GM23338 (cell line): Measurements from ENCODE around the gene LAMTOR1. TPM values are rescaled to one million over a fixed set of nuclear protein-coding genes. Genes with fewer than 3 reads are reported as not detected.

ENCODE experiments used
- ATAC-seq: fragments of 200-7000 bp; cut with Tn5 transposase; 3 replicates; pipeline ENCODE4 v1.9.1; 2020
- DNase-seq: peaks from one replicate; pipeline ENCODE4 v3.0.0-alpha.2; 2015; ENCODE audit warnings: low spot score
- H2AFZ ChIP-seq: fragments of 200-600 bp; sonication (generic); 2 replicates; pipeline ENCODE4 v1.8.0; 2016; ENCODE audit warnings: antibody characterized with exemption, mild to moderate bottlenecking, moderate library complexity
- H3F3A ChIP-seq: fragments of 200-600 bp; sonication (generic); replicated peaks from 2 replicates; pipeline ENCODE4 v1.8.0; 2017; ENCODE audit warnings: antibody characterized with exemption, mixed run types, low read depth
- H3K27ac ChIP-seq: fragments of 200-600 bp; sonication (generic); 2 replicates; pipeline ENCODE4 v1.6.1; 2016; ENCODE audit warnings: low read depth
- H3K27me3 ChIP-seq: fragments of 200-600 bp; sonication (generic); 2 replicates; pipeline ENCODE4 v1.8.0; 2016; ENCODE audit warnings: mild to moderate bottlenecking, mixed run types, moderate library complexity; ENCODE audit not compliant: insufficient read depth
- H3K36me3 ChIP-seq: fragments of 200-600 bp; sonication (generic); 2 replicates; pipeline ENCODE4 v1.8.0; 2016; ENCODE audit warnings: mild to moderate bottlenecking; ENCODE audit not compliant: insufficient read depth
- H3K4me1 ChIP-seq: fragments of 200-600 bp; sonication (generic); 2 replicates; pipeline ENCODE4 v1.8.0; 2016; ENCODE audit warnings: mild to moderate bottlenecking, moderate library complexity; ENCODE audit not compliant: insufficient read depth
- H3K4me2 ChIP-seq: fragments of 200-600 bp; sonication (generic); 2 replicates; pipeline ENCODE4 v1.7.1; 2017; ENCODE audit warnings: mixed run types
- H3K4me3 ChIP-seq: fragments of 200-600 bp; sonication (generic); 2 replicates; pipeline ENCODE4 v1.6.1; 2016; ENCODE audit warnings: mixed run types
- H3K79me2 ChIP-seq: fragments of 200-600 bp; sonication (generic); replicated peaks from 2 replicates; pipeline ENCODE4 v1.8.0; 2017; ENCODE audit warnings: mild to moderate bottlenecking; ENCODE audit not compliant: insufficient read depth
- H3K9me2 ChIP-seq: fragments of 200-600 bp; sonication (generic); 2 replicates; pipeline ENCODE4 v1.8.0; 2017; ENCODE audit not compliant: insufficient read depth
- H4K20me1 ChIP-seq: fragments of 200-600 bp; sonication (generic); replicated peaks from 2 replicates; pipeline ENCODE4 v1.8.0; 2017; ENCODE audit warnings: mild to moderate bottlenecking; ENCODE audit not compliant: insufficient read depth
- H3K27ac Mint-ChIP-seq: 2 replicates; pipeline ENCODE4 v1.8.0; 2020; ENCODE audit warnings: inconsistent platforms, mild to moderate bottlenecking, moderate library complexity, mixed read lengths
- H3K27me3 Mint-ChIP-seq: 3 replicates; pipeline ENCODE4 v1.8.0; 2022; ENCODE audit warnings: low read depth, mild to moderate bottlenecking, moderate library complexity, mixed read lengths, inconsistent platforms; ENCODE audit not compliant: insufficient read depth, poor library complexity
- H3K36me3 Mint-ChIP-seq: 3 replicates; pipeline ENCODE4 v1.8.0; 2021; ENCODE audit warnings: low read depth, mild to moderate bottlenecking, inconsistent platforms, moderate library complexity, mixed read lengths
- H3K4me1 Mint-ChIP-seq: 3 replicates; pipeline ENCODE4 v1.8.0; 2020; ENCODE audit warnings: mild to moderate bottlenecking, inconsistent platforms, mixed read lengths
- H3K4me3 Mint-ChIP-seq: 3 replicates; pipeline ENCODE4 v1.8.0; 2021; ENCODE audit warnings: moderate library complexity, mild to moderate bottlenecking, inconsistent platforms, mixed read lengths
- H3K9me3 Mint-ChIP-seq: 3 replicates; pipeline ENCODE4 v1.8.0; 2020; ENCODE audit warnings: moderate library complexity, mild to moderate bottlenecking, inconsistent platforms, mixed read lengths
- CREB1 ChIP-seq: fragments of 250-450 bp; sonication (Bioruptor Pico); IDR thresholded peaks from 2 replicates; pipeline ENCODE4 v1.5.0; 2020; ENCODE audit warnings: low read depth, mild to moderate bottlenecking, moderate library complexity
- EZH2 ChIP-seq: fragments of 200-600 bp; sonication (generic); IDR thresholded peaks from one replicate; pipeline ENCODE4 v1.8.0; 2017; ENCODE audit warnings: antibody characterized with exemption, mild to moderate bottlenecking, low read depth; ENCODE audit not compliant: unreplicated experiment
- EZH2phosphoT487 ChIP-seq: fragments of 200-600 bp; sonication (generic); IDR thresholded peaks from one replicate; pipeline ENCODE4 v1.8.1; 2018; ENCODE audit warnings: antibody characterized with exemption; ENCODE audit not compliant: unreplicated experiment
- JUNB ChIP-seq: IDR thresholded peaks from one replicate; pipeline ENCODE4 v1.6.1; 2016; ENCODE audit warnings: antibody characterized with exemption; ENCODE audit not compliant: unreplicated experiment
- NANOG ChIP-seq: IDR thresholded peaks from 2 replicates; pipeline ENCODE4 v1.6.1; 2016; ENCODE audit warnings: antibody characterized with exemption, borderline replicate concordance
- POLR2AphosphoS5 ChIP-seq: IDR thresholded peaks from 2 replicates; pipeline ENCODE4 v1.6.1; 2016; ENCODE audit warnings: antibody characterized with exemption, low read depth
- REST ChIP-seq: IDR thresholded peaks from one replicate; pipeline ENCODE4 v1.6.1; 2018; ENCODE audit warnings: antibody characterized with exemption; ENCODE audit not compliant: unreplicated experiment
- STAT1 ChIP-seq: IDR thresholded peaks from one replicate; pipeline ENCODE4 v1.6.1; 2016; ENCODE audit warnings: antibody characterized with exemption; ENCODE audit not compliant: unreplicated experiment
- ZNF331 ChIP-seq: fragments of 250-450 bp; sonication (Bioruptor Pico); IDR thresholded peaks from 2 replicates; pipeline ENCODE4 v1.5.0; 2020; ENCODE audit warnings: low read depth, mild to moderate bottlenecking, moderate library complexity
- polyA plus RNA-seq: library from polyadenylated mRNA; unstranded; fragments of >200 nt; fragmentation: Nextera tagmentation; extraction: Ambion mirVana; gene quantifications from 2 replicates; pipeline ENCODE4 v1.2.1, GENCODE V29; 2016
- total RNA-seq: library from RNA; depleted of rRNA; stranded (reverse); fragments of >200 nt; shearing (Covaris generic); gene quantifications from 2 replicates; pipeline ENCODE4 v1.2.3, GENCODE V29; 2014
- TF ChIP-seq, protein P1 (sequence below): fragments of 250-450 bp; sonication (Bioruptor Pico); IDR thresholded peaks from 2 replicates; pipeline ENCODE4 v1.5.0; 2020; ENCODE audit warnings: mild to moderate bottlenecking, moderate library complexity
- TF ChIP-seq, protein P2 (sequence below), 2 experiments: fragments of 200-600 bp in 1 of 2; sonication (generic) in 1 of 2; conservative IDR thresholded peaks; 2 replicates each; pipeline versions ENCODE4 v1.5.1 to v1.6.1; 2016 to 2017; ENCODE audit warnings: antibody characterized with exemption in 2 of 2, low read depth in 2 of 2, mild to moderate bottlenecking in 2 of 2, moderate library complexity in 1 of 2
- TF ChIP-seq, protein P3 (sequence below): IDR thresholded peaks from 2 replicates; pipeline ENCODE4 v1.6.1; 2016; ENCODE audit warnings: antibody characterized with exemption

The LAMTOR1 gene
- total and polyA plus RNA-seq, 2 experiments from 2014 or later, result 112 to 157 TPM

DNA sequence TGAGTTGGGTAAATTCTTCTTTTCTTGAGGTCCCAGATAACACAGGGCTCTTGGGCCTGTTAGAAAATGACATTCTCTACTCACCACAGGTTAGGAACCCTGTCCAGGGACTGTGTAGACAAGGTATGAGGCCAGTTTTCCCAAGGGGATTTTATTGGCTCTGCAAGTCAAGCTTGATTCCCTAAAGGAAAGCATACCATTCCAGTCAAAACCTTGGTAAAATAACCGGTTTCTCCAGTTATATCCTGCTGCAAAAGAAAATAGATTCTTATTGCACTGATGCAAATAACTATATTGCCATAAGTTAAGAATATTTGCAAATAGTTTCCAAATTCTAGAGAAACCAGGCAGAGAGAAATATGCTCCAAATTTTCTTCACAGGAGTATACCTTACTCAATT, 22.9 kb upstream of the LAMTOR1 start (continued):
- TF ChIP-seq EZH2phosphoT487 (no peak), STAT1 (no peak), EZH2 (no peak)
- TF ChIP-seq, protein P1, sequence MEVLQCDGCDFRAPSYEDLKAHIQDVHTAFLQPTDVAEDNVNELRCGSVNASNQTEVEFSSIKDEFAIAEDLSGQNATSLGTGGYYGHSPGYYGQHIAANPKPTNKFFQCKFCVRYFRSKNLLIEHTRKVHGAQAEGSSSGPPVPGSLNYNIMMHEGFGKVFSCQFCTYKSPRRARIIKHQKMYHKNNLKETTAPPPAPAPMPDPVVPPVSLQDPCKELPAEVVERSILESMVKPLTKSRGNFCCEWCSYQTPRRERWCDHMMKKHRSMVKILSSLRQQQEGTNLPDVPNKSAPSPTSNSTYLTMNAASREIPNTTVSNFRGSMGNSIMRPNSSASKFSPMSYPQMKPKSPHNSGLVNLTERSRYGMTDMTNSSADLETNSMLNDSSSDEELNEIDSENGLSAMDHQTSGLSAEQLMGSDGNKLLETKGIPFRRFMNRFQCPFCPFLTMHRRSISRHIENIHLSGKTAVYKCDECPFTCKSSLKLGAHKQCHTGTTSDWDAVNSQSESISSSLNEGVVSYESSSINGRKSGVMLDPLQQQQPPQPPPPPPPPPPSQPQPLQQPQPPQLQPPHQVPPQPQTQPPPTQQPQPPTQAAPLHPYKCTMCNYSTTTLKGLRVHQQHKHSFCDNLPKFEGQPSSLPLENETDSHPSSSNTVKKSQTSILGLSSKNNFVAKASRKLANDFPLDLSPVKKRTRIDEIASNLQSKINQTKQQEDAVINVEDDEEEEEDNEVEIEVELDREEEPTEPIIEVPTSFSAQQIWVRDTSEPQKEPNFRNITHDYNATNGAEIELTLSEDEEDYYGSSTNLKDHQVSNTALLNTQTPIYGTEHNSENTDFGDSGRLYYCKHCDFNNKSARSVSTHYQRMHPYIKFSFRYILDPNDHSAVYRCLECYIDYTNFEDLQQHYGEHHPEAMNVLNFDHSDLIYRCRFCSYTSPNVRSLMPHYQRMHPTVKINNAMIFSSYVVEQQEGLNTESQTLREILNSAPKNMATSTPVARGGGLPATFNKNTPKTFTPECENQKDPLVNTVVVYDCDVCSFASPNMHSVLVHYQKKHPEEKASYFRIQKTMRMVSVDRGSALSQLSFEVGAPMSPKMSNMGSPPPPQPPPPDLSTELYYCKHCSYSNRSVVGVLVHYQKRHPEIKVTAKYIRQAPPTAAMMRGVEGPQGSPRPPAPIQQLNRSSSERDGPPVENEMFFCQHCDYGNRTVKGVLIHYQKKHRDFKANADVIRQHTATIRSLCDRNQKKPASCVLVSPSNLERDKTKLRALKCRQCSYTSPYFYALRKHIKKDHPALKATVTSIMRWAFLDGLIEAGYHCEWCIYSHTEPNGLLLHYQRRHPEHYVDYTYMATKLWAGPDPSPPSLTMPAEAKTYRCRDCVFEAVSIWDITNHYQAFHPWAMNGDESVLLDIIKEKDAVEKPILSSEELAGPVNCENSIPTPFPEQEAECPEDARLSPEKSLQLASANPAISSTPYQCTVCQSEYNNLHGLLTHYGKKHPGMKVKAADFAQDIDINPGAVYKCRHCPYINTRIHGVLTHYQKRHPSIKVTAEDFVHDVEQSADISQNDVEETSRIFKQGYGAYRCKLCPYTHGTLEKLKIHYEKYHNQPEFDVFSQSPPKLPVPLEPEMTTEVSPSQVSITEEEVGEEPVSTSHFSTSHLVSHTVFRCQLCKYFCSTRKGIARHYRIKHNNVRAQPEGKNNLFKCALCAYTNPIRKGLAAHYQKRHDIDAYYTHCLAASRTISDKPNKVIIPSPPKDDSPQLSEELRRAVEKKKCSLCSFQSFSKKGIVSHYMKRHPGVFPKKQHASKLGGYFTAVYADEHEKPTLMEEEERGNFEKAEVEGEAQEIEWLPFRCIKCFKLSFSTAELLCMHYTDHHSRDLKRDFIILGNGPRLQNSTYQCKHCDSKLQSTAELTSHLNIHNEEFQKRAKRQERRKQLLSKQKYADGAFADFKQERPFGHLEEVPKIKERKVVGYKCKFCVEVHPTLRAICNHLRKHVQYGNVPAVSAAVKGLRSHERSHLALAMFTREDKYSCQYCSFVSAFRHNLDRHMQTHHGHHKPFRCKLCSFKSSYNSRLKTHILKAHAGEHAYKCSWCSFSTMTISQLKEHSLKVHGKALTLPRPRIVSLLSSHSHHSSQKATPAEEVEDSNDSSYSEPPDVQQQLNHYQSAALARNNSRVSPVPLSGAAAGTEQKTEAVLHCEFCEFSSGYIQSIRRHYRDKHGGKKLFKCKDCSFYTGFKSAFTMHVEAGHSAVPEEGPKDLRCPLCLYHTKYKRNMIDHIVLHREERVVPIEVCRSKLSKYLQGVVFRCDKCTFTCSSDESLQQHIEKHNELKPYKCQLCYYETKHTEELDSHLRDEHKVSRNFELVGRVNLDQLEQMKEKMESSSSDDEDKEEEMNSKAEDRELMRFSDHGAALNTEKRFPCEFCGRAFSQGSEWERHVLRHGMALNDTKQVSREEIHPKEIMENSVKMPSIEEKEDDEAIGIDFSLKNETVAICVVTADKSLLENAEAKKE, result no peak

DNA sequence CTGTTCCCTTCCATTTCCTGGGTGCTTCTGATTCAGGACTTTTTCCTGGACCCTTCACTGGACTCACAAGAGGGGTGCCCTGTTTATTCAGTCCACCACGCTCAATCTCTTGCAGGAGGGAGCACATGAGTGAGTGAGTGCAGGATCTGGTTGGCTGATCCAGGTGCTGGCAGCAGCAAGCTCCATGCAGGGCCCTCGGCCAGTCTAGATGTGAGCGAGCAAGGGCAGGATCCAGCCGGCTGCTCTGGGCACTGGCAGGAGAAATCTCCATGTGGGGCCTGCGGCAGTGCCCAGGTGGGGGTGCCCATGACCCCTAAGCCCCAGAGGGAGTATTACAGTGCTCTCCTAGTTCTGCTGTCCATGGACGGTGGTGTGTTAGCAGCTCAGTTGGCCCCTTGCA, 20.9 kb upstream of the LAMTOR1 start:
- DNase-seq, result no peak
- ATAC-seq, result no peak
- H4K20me1 ChIP-seq, result no peaks in the 10 kb centered on the region
- H3K4me2 ChIP-seq, result no peak overlapping the region
- 0 out of 2 replicates have a peak, but pooled peaks cover 3% of the 10 kb centered on the region for H3K9me2 ChIP-seq
- no peak overlapping the region for H3K27ac Mint-ChIP-seq
- peaks cover 13% of the 10 kb centered on the region for H3K36me3 Mint-ChIP-seq
- peaks cover 43% of the 10 kb centered on the region for H3K9me3 Mint-ChIP-seq
- H3K79me2 ChIP-seq, result no peaks in the 10 kb centered on the region
- H3K4me1 ChIP-seq, result no peaks in the 10 kb centered on the region
- H2AFZ ChIP-seq, result no peak overlapping the region
- no peaks in the 10 kb centered on the region for H3K4me1 Mint-ChIP-seq
- no peaks in the 10 kb centered on the region for H3F3A ChIP-seq
- no peak overlapping the region for H3K4me3 ChIP-seq
- H3K27ac ChIP-seq, result no peak overlapping the region
- H3K27me3 ChIP-seq, result no peaks in the 10 kb centered on the region
- no peak overlapping the region for H3K4me3 Mint-ChIP-seq
- peaks cover 11% of the 10 kb centered on the region for H3K27me3 Mint-ChIP-seq
- no peaks in the 10 kb centered on the region; the same call in 1 of the 2 replicates for H3K36me3 ChIP-seq
- TF ChIP-seq EZH2 (no peak), STAT1 (no peak), CREB1 (CRISPR knock-in tag) (no peak), EZH2phosphoT487 (no peak), ZNF331 (CRISPR knock-in tag) (no peak), NANOG (no peak), POLR2AphosphoS5 (no peak), REST (no peak), JUNB (no peak)
- TF ChIP-seq, protein P2, sequence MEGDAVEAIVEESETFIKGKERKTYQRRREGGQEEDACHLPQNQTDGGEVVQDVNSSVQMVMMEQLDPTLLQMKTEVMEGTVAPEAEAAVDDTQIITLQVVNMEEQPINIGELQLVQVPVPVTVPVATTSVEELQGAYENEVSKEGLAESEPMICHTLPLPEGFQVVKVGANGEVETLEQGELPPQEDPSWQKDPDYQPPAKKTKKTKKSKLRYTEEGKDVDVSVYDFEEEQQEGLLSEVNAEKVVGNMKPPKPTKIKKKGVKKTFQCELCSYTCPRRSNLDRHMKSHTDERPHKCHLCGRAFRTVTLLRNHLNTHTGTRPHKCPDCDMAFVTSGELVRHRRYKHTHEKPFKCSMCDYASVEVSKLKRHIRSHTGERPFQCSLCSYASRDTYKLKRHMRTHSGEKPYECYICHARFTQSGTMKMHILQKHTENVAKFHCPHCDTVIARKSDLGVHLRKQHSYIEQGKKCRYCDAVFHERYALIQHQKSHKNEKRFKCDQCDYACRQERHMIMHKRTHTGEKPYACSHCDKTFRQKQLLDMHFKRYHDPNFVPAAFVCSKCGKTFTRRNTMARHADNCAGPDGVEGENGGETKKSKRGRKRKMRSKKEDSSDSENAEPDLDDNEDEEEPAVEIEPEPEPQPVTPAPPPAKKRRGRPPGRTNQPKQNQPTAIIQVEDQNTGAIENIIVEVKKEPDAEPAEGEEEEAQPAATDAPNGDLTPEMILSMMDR (conservative IDR thresholded peaks at IDR 0.05; ENCODE audit: low read depth in 2 of 2), result no peak
- TF ChIP-seq, protein P3, sequence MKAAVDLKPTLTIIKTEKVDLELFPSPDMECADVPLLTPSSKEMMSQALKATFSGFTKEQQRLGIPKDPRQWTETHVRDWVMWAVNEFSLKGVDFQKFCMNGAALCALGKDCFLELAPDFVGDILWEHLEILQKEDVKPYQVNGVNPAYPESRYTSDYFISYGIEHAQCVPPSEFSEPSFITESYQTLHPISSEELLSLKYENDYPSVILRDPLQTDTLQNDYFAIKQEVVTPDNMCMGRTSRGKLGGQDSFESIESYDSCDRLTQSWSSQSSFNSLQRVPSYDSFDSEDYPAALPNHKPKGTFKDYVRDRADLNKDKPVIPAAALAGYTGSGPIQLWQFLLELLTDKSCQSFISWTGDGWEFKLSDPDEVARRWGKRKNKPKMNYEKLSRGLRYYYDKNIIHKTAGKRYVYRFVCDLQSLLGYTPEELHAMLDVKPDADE, result no peak
